ENCODE results near the gene DPY30.

- TF ChIP-seq CTCF (IDR thresholded peaks at IDR 0.05) (no peak), POLR2A (IDR thresholded peaks at IDR 0.05) (no peak)
Observed at GRCh38 chr2:32008805-32009515, 30.6 kb downstream of the DPY30 start.

Measured in thyroid gland (tissue), 4 donors.